Breast epithelium (tissue), 4 donors: ENCODE data around the gene PANK2. TPM values are rescaled to one million over a fixed set of nuclear protein-coding genes. Genes with fewer than 3 reads are reported as not detected.
A peak's percentile ranks its signal among the peaks of the same experiment; 100 is the strongest.

Experiments used
- DNase-seq, 2 donors: peaks; one replicate each; pipeline ENCODE4 v3.0.0-alpha.2; 2019; ENCODE audit warnings: low spot score in 2 of 2
- H3K27ac ChIP-seq, 2 donors: fragments of 200-600 bp; sonication (generic) in 1 of 2; one replicate each; pipeline ENCODE4 v1.5.1; 2016 to 2019; ENCODE audit warnings: mild to moderate bottlenecking in 1 of 2
- H3K27me3 ChIP-seq, 2 donors: fragments of 200-600 bp; sonication (generic) in 1 of 2; one replicate each; pipeline versions ENCODE4 v1.5.1 to v1.6.0; 2017 to 2019; ENCODE audit warnings: control low read depth in 1 of 2, mild to moderate bottlenecking in 1 of 2
- H3K36me3 ChIP-seq: fragments of 200-600 bp; one replicate; pipeline ENCODE4 v1.5.1; 2019
- H3K4me1 ChIP-seq, 2 donors: fragments of 200-600 bp; sonication (generic); one replicate each; pipeline ENCODE4 v1.5.1; 2016 to 2019; ENCODE audit warnings: control low read depth in 1 of 2
- H3K4me3 ChIP-seq, 3 donors: fragments of 200-600 bp; sonication (generic); 1 replicate in 2 of 3; 2 replicates in 1 of 3; pipeline ENCODE4 v1.5.1; 2016 to 2019; ENCODE audit warnings: mild to moderate bottlenecking in 3 of 3, moderate library complexity in 2 of 3
- H3K9me3 ChIP-seq, 2 donors: fragments of 200-600 bp; sonication (generic) in 1 of 2; one replicate each; pipeline ENCODE4 v1.5.1; 2016 to 2019; ENCODE audit warnings: control low read depth in 1 of 2
- POLR2A ChIP-seq: fragments of 450-650 bp; IDR thresholded peaks from one replicate; pipeline ENCODE4 v1.6.1; 2016; ENCODE audit warnings: antibody characterized with exemption, mild to moderate bottlenecking, moderate library complexity
- POLR2AphosphoS5 ChIP-seq, 3 donors: sonication (generic); formaldehyde crosslinking; IDR thresholded peaks; one replicate each; pipeline ENCODE4 v1.6.1; 2017; ENCODE audit warnings: antibody characterized with exemption in 3 of 3
- intact Hi-C: fragments of 100-400 bp; cut with DNase I; formaldehyde crosslinking; loops from one replicate; pipeline ENCODE4 v1.15.1; 2023; ENCODE audit warnings: low total_unique reads
- total RNA-seq, 3 donors: library from RNA; depleted of rRNA; stranded (reverse); fragments of >200 nt; gene quantifications; one replicate each; pipeline ENCODE4 v1.1.0, GENCODE V29; 2016
- TF ChIP-seq, protein P1 (sequence below), 3 donors: fragments of 450-650 bp; IDR thresholded peaks; one replicate each; pipeline ENCODE4 v1.5.1; 2016 to 2017; ENCODE audit warnings: antibody characterized with exemption in 3 of 3, mild to moderate bottlenecking in 3 of 3, moderate library complexity in 3 of 3

Gene PANK2
- total RNA-seq, 3 donors from 2014 or later, result 38.2 to 40.1 (median 38.7) TPM

- H3K27me3 ChIP-seq, result no peaks in the 10 kb centered on the region
- DNase-seq, result no peak
- H3K4me1 ChIP-seq, result peaks cover 0 to 14% of the 10 kb centered on the region in 2 donors
- H3K4me3 ChIP-seq, result peak overlapping the region; percentile 33 to 55 (median 45)
- no peak for TF ChIP-seq POLR2A
- peak in 1 of 3 donors; percentile 30 for TF ChIP-seq POLR2AphosphoS5 (IDR thresholded peaks at IDR 0.05)
- TF ChIP-seq, protein P1, sequence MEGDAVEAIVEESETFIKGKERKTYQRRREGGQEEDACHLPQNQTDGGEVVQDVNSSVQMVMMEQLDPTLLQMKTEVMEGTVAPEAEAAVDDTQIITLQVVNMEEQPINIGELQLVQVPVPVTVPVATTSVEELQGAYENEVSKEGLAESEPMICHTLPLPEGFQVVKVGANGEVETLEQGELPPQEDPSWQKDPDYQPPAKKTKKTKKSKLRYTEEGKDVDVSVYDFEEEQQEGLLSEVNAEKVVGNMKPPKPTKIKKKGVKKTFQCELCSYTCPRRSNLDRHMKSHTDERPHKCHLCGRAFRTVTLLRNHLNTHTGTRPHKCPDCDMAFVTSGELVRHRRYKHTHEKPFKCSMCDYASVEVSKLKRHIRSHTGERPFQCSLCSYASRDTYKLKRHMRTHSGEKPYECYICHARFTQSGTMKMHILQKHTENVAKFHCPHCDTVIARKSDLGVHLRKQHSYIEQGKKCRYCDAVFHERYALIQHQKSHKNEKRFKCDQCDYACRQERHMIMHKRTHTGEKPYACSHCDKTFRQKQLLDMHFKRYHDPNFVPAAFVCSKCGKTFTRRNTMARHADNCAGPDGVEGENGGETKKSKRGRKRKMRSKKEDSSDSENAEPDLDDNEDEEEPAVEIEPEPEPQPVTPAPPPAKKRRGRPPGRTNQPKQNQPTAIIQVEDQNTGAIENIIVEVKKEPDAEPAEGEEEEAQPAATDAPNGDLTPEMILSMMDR (IDR thresholded peaks at IDR 0.05), result no peak
- H3K36me3 ChIP-seq, result no peaks in the 10 kb centered on the region
- intact Hi-C loops, result loop anchor here (10.0 kb wide), 1 partner anchor 117 kb away; no protein-coding TSS in a partner anchor
- no peaks in the 10 kb centered on the region for H3K9me3 ChIP-seq
- H3K27ac ChIP-seq, result peak overlapping the region; percentile 36 to 75
Observed at GRCh38 chr20:3932277-3932676, 43.1 kb downstream of the PANK2 start.

DNA sequence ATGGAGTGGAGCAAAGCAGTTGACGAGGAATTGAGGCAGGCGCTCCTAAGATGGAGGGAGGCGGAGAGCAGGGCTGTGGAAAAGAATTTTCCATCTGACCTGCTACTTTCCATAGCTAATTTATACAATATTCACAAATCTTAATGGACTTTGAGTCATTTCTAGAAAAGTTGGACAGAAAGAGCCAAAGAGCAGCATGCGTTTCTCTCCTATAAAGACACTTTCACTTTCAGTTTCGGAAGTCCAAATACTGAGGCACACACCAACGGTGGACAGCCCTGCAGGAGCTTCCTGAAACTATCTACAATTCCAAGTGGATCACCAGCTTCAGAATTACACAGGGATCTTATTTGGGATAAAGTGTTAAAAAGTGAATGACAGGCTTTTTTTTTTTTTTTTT lies 43.5 kb downstream of the PANK2 start:
- intact Hi-C loops, result loop anchor here (10.0 kb wide), 1 partner anchor 118 kb away; no protein-coding TSS in a partner anchor
- no peaks in the 10 kb centered on the region for H3K36me3 ChIP-seq
- peak overlapping the region; percentile 33 to 55 (median 45) for H3K4me3 ChIP-seq
- TF ChIP-seq POLR2A (no peak), POLR2AphosphoS5 (IDR thresholded peaks at IDR 0.05) (no peak)
- TF ChIP-seq, protein P1 (IDR thresholded peaks at IDR 0.05), result no peak
- peak overlapping the region; percentile 36 to 75 for H3K27ac ChIP-seq
- no peaks in the 10 kb centered on the region for H3K27me3 ChIP-seq
- peaks cover 0 to 14% of the 10 kb centered on the region in 2 donors for H3K4me1 ChIP-seq
- no peaks in the 10 kb centered on the region for H3K9me3 ChIP-seq
- no peak for DNase-seq

- Histone ChIP-seq H3K36me3 (no peaks in the 10 kb centered on the region), H3K27me3 (no peaks in the 10 kb centered on the region), H3K9me3 (no peaks in the 10 kb centered on the region), H3K4me3 (peak overlapping the region; percentile 33 to 55 (median 45)), H3K27ac (peak overlapping the region; percentile 75), H3K4me1 (peaks cover 0 to 14% of the 10 kb centered on the region in 2 donors)
- DNase-seq, result no peak
- intact Hi-C loops, result loop anchor here (10.0 kb wide), 1 partner anchor 118 kb away; no protein-coding TSS in a partner anchor
- TF ChIP-seq POLR2AphosphoS5 (IDR thresholded peaks at IDR 0.05), result no peak
- TF ChIP-seq POLR2A, result no peak
- TF ChIP-seq, protein P1 (IDR thresholded peaks at IDR 0.05), result no peak
Observed at GRCh38 chr20:3933218-3933617, 44.0 kb downstream of the PANK2 start.

DNA sequence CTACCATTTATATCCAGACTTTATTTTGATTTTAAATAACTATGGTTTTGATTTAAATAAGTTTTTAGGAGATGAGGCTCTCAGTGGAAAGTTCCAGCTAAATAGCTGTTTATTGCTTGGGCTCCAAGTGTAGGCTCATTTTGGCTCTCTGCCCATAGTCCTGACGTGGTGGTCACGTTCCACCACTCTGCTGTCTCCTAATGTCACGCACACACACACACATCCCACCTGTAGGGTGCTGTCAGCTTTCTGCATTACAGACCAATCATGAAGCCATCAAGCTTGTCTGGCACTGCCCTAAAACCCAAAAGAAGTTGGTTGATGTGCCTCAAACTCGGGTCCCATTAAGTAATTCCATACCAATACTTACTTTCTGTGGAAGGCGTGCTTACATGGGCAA lies 45.4 kb downstream of the PANK2 start:
- intact Hi-C loops, result loop anchor here (10.0 kb wide), 1 partner anchor 120 kb away; no protein-coding TSS in a partner anchor
- no peak for DNase-seq
- H3K4me1 ChIP-seq, result peaks cover 0 to 14% of the 10 kb centered on the region in 2 donors
- no peaks in the 10 kb centered on the region for H3K9me3 ChIP-seq
- TF ChIP-seq, protein P1 (IDR thresholded peaks at IDR 0.05), result no peak
- TF ChIP-seq POLR2A (no peak), POLR2AphosphoS5 (IDR thresholded peaks at IDR 0.05) (no peak)
- peak overlapping the region; percentile 75 for H3K27ac ChIP-seq
- H3K27me3 ChIP-seq, result no peaks in the 10 kb centered on the region
- H3K36me3 ChIP-seq, result no peaks in the 10 kb centered on the region
- H3K4me3 ChIP-seq, result no peak overlapping the region

- Histone ChIP-seq H3K4me3 (no peak overlapping the region), H3K27ac (peak overlapping the region; percentile 50 to 75), H3K9me3 (no peaks in the 10 kb centered on the region), H3K4me1 (peaks cover 0 to 14% of the 10 kb centered on the region in 2 donors), H3K36me3 (no peaks in the 10 kb centered on the region), H3K27me3 (no peaks in the 10 kb centered on the region)
- no peak for DNase-seq
- intact Hi-C loops, result loop anchor here (10.0 kb wide), 1 partner anchor 121 kb away; no protein-coding TSS in a partner anchor
- TF ChIP-seq POLR2AphosphoS5 (IDR thresholded peaks at IDR 0.05), result no peak
- TF ChIP-seq, protein P1 (IDR thresholded peaks at IDR 0.05), result no peak
- no peak for TF ChIP-seq POLR2A
Observed at GRCh38 chr20:3935295-3935955, 46.2 kb downstream of the PANK2 start.
